Hepatic stellate cell (primary cell): ENCODE measurements around the gene TRAPPC6A.

Experiments used
- DNase-seq: peaks from one replicate; pipeline ENCODE4 v3.0.0; 2011; ENCODE audit warnings: low spot score

Gene TRAPPC6A

DNA sequence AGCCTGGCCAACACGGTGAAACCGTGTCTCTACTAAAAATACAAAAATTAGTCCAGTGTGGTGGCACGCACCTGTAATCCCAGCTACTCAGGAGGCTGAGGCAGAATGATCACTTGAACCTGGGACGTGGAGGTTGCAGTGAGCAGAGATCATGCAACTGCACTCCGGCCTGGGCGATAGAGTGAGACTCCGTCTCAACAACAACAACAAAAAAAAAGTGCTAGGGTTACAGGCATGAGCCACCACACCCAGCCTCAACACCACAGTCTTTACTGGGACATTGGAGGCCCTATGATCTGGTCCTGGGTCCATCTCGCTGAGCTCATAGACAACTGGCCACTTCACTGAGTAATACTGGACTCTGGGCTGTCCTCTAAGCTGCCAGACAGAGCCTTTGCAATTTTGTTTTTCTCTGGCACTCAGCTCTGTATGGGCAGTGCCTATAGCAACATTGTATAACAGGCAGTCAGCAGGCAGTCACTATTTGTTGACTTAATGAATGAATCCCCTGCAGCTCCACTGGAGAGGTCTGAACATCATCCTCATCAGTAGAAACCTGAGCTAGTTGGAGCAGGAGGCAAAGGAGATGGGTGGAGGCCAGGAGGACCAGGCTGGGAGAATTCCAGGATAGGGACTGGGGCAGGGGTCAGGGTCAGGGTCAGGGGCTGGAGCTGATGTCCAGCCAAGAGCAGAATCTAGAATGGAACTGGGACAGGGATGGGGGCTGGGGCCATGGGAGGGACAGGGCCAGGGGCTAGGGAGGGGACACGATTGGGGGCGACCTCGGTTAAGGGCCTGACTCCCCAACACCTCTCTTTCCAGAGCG is 8.7 kb upstream of the TRAPPC6A start:
- DNase-seq = peak; percentile 65

DNA sequence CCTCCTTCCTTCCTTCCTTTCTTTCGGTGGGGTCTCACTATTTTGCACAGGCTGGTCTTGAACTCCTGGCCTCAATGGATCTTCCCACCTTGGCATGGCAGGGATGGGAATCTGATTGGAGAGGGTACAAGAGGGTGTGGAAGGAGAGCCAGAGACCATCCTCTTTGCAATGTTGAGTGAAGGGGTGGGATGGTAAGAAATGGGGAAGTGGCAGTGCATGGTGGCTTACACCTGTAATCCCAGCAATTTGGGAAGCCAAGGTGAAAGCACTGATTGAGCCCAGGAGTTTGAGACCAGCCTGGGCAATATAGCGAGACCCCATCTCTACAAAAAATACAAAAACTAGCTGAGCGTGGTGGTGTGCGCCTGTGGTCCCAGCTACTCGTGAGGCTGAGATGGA is 6.1 kb upstream of the TRAPPC6A start:
- no peak for DNase-seq

DNA sequence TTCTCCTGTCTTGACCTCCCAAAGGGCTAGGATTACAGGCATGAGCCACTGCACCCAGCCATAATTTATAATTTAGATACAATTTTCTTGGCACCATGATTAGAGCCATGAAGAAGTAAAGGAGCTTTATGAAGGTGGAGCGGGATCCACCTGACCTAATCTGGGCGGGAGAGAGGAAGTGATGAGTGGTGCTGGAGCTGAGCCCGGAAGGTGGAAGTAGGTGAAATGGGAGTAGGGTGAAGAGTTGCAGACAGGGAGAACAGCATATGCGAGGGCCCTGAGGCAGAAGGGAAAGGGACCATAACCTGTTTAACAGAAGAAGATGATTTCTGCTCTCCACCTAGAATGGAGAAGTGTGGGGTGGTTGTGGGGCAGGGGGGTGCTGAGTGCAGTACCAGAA is 4.7 kb upstream of the TRAPPC6A start:
- DNase-seq = no peak

DNA sequence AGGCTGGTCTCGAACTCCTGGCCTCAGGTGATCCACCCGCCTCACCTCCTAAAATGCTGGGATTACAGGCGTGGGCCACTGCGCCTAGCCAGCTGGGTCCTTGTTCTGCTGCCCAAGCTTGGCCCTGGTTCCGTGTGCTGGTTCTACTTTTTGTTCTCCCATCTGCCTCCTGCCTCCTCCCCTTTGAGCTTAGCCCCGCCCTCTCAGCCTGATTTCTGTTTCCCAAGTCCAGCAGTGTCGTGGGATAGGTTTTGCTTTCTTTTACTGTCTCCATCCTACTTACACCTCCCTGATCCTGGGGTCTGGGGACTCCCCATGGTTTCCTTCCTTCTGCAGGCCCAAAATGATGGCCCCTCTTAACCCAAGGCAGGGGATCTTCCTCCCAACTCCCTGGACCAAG is 2.9 kb upstream of the TRAPPC6A start:
- no peak for DNase-seq

DNA sequence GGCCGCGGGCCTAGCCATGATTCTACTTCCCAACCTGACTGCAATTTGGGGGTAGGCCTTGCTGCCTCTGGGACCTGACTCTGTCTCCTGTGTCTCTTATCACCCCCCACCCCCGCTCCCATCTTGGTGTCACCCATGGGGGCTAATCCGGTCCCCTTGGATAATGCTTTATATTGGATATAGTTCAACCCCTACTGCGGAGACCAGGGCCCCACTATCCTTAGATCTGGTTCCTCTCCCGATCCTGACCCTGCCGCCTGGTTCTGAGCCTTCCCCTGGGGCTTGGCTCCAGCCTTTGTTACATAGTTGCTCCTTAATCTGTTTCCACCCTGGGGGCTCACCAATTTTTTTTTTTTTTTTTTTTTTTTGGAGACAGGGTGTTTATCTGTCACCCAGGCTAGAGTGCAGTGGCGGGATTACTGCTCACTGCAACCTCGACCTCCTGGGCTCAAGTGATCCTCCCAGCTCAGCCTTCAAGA is 1.9 kb upstream of the TRAPPC6A start:
- no peak for DNase-seq

DNA sequence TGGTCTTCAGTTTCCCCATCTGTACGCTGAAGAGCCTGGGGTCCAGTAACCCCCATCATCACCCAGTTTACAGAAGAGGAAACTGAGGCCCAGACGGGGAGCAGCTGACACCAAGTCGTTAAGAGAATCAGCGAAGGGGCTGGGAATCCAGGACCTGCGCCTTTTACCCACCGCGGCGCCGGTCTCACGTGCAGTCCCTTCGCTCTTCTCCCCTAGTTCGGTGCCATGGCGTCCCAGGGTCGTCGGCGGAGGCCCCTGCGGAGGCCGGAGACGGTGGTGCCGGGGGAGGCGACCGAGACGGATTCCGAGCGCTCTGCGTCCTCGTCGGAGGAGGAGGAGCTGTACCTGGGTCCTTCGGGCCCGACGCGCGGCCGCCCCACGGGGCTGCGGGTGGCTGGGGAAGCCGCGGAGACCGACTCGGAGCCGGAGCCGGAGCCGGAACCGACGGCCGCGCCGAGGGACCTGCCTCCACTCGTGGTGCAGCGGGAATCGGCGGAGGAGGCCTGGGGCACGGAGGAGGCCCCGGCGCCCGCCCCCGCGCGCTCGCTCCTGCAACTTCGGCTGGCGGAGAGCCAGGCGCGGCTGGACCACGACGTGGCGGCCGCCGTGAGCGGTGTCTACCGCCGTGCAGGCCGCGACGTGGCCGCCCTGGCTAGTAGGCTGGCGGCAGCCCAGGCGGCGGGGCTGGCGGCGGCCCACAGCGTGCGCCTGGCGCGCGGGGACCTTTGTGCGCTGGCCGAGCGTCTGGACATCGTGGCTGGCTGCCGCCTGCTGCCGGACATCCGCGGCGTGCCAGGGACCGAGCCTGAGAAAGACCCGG is 1.2 kb upstream of the TRAPPC6A start:
- DNase-seq = no peak

DNA sequence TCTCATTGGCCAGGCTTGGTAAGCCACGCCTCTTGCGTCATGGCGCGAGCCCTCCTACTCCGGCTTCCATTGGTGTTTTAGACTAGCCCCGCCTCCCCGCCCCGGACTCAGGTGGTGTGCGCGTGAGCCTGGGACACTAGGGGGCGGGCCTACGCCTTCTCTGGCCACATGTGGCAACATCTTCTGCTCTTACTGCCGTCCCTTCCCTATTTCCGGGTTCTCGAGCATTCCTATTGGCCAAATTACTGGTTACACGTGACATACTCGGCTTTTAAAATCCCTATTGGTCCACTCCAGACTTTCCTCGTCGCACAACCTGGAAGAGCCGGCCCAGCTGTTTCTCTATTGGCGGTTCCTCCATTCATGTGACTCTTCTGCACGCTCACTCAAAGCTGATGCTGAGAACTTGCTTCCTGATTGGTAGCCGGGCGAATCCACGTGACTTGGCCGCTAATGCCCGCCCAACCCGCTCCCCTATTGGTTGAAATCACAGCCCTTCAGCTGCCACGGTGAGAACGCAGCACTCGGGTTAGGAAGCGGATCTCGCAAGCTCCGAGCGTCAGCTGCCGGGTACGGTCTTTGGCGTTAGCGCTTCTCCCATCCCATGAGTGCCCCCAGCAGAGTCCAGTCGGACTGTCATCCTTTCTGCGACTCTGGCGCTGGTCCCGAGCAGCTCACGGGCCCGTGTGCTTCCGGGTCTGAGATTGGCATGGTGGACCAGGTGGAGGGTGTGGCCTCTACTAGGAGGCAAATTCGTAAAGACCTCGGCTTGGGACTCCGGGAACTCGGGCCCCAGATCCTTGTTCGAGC is 430 bp upstream of the TRAPPC6A start, which contains the start of gene BLOC1S3:
BLOC1S3 (plus strand) TSS at position 523 of the 810 bp plus-strand sequence. CDS start 513 bp downstream, outside the sequence.
- DNase-seq = peak; percentile 99

DNA sequence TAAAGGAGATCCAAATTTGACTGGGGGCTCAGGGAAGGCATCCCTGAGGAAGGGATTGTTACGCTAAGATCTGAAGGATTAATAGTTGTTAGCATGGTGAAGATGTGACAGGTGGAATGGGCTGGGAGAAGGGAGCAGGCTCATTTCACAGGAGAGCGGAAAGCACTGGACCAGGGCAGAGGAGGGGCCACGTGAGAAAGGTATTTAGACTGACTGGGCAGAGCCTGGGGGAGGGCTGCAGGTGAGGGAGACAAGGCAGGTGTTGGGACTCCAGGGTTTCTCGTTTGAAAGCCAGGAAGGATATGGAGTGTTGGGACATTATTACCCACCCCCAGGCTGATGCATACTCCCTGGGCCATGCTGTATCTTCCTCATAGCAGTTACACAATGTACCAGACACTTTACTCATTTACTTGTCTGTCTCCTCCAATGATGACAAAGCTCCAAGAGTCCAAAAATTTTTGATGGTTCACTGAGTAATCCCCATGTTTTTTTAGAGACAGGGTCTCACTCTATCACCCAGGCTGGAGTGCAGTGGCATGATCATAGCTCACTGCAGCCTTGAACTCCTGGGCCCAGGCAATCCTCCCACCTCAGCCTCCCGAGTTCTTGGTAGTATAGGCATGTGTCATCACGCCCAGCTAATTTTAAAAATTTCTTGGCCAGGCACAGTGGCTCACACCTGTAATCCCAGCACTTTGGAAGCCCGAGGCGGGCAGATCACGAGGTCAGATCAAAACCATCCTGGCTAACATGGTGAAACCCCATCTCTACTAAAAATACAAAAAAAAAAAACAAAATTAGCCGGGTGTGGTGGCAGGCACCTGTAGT is 2.3 kb downstream of the TRAPPC6A start:
- no peak for DNase-seq

DNA sequence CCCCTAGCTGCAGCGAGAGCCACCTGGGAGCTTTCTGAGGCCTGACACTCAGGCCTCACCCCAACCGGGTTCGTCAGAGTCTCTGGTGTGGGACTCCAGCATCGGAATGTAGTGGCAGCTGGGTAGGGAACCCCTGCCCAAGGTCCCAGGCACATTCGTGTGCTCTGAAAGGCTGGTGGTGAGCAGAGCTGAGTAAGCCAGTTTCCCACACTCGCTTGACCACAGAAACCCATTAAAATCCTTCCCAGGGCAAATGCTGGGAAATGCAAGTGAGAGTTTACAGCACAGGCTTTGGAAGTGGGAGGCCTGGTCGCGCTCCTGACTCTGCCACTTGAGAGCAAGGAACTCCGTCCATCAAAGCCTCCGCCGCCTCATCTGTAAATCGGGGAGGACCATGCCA is 4.2 kb downstream of the TRAPPC6A start:
- DNase-seq = no peak

DNA sequence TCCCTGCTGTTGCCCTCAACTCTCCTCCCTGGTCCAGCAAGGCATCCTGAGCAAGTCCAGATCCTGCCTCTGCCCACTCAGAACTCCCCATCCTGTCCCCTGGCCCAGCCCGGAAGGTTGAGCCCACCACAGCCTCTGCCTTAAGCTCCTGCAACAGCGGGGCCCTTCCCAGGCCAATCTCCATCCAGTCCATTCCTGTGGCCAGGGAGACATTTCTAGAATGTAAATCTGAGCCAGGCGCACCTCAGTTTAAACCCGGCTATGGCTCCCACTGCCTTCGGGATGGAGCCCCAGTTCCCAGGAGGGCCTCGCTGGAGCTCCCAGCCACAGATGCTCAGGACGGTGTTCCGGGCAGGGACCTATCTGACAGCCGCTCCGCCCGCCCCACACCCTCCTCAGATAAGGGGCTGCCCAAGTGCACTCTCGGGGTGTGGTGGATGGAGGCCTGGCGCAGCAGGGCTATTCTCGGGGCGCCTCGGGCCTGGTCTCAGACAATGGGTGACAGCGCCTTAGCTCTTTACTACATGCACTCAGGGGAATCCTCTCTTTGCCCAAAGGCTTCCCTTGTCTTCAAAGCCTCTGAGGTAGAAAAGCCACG is 5.3 kb downstream of the TRAPPC6A start:
- DNase-seq = no peak

DNA sequence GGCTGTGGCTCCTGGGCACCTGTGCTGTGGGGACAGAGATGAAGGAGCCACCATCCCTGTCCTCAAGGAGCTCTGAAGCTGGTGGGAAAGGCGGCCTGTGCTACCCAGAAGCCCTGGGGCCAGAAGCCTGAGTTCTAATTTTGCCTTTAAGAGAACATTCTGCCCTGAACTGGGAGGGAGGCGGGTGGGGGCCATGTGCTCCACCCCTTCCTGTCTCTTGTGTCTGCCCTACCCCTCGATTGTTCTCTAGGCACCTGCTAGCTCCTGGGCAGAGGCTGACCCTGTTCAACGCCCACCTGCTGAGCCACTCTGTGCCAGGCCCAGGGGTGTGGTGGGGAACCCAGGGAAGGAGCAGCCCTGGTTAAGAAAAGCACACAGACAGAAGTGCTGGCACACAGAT is 5.9 kb downstream of the TRAPPC6A start:
- DNase-seq = no peak

DNA sequence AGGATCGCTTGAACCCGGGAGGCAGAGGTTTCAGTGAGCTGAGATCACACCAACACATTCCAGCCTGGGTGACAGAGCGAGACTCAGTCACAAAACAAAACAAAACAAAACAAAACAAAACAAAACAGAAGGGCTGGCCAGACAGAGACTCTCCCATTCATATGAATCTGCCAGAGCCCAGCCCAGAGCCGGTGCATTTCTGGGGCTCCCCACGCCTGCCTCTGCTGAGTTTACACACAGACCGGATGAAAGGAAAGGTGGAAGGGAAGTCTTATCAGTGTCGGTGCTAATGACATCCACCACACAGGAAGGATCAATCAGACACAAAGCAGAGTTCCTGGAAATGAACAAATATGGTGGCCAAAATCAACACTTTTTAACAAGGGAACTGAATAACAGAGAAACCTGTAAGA is 6.8 kb downstream of the TRAPPC6A start:
- no peak for DNase-seq

DNA sequence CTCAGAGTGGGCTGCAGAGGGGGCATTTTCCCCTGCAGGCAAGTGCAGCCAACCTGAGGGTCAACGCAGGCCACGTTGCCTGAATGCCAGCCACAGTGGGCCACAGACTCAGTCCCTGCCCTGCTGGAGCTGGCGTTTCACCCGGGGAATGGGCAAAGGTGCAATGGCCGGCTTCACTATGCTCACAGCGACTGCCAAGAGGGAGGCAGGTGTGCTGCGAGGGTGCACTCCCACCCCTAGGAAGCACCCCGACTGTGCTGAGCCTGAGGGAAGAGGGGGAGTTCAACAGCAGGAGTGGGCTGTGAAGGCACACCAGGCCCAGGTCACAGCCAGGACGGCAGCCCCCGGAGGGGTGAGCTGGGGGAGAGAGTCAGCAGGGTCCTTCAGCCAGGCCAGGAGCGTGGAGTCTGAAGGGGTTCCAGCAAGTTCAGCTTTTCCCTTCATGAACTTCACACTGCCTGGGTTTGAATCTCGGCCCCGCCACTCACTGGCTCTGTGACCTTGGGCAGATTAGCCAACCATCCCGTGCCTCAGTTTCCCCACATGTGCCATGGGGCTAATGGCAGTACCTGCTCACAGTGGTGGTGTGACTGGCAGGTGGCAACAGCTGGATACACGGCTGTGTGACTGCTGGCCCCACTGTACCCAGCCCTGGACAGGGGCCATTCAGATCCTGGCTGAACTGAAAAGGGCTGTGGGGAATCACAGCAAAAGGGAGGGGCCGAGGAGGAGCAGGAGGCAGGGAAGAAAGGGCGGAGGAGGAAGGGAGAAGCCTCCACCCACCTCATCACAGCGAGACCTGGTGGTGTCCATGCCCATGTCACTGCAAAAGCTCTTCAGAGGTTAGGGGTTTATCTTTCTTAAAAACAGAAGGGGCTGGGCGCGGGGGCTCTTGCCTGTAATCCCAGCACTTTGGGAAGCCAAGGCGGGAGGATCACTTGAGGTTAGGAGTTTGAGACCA is 7.6 kb downstream of the TRAPPC6A start:
- no peak for DNase-seq

DNA sequence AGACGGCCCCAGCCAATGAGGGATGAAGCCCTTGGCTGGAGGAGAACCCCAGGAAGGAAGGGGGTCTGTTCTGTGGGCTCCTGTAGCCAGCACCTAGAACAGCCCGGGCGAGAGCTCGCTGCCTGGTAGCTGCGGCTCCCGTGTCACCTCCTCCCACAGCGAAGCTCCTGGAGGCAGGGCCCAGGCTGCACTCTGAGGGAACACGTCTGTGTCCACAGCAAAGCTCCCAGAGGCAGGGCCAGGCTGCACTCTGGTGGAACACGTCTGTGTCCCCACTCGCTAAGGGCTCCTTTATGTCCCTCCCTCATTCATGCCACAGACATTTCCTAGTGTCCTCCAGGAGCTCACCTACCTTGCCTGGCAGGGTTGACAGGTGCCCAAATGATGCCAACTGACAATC is 8.4 kb downstream of the TRAPPC6A start:
- DNase-seq = no peak

DNA sequence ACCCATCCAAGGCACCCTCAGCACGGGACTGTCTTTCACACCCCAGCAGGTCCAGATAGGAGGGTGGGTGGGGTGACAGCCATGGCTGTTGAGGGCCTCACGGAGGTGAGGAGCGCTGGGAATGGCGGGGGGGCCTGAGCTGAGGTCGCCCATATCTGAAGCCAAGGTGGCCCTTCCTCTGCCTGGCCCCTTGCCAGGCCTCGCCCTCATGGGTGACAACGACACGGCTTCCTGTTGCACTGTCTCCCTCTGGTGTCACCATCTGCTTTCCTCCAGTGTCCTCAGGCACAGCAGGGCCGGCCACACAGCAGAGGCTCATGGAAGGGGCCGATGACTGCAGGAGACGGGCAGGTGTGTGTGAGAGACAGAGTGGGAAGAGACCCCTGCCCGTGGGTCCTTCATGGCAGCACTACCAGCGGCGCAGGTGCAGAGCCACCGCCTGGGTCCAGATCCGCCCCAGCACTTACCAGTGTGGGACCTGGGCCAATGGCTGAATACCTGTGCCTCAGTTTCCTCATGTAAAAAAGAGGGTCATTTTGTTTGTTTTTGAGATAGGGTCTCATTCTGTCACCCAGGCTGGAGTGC is 9.2 kb downstream of the TRAPPC6A start:
- DNase-seq = no peak

DNA sequence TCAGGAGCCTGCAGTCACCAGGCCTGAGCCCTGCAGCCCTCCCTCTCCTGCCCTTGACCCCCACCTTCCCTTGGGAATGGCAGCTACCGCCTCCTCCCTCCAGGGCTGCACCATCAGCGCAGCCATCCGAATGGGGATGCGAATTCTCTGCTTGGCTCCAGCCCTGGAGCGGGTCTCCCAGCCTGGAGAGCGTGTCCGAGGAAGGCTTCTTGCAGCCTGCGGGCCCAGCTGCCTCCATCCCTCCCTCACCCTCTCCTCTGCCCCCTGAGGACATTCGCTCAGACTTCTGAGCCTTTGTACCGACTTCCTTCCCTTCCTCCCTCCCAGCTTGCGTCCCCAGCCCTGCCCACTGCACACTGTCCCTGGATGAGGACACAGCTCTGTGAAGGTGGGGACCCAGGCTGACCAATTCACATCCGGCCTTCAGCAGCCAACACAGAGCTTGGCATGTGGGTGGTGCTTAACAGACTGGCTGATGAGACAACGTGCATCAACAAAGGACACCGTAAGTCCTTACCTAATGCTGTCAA is 11.2 kb downstream of the TRAPPC6A start:
- no peak for DNase-seq

DNA sequence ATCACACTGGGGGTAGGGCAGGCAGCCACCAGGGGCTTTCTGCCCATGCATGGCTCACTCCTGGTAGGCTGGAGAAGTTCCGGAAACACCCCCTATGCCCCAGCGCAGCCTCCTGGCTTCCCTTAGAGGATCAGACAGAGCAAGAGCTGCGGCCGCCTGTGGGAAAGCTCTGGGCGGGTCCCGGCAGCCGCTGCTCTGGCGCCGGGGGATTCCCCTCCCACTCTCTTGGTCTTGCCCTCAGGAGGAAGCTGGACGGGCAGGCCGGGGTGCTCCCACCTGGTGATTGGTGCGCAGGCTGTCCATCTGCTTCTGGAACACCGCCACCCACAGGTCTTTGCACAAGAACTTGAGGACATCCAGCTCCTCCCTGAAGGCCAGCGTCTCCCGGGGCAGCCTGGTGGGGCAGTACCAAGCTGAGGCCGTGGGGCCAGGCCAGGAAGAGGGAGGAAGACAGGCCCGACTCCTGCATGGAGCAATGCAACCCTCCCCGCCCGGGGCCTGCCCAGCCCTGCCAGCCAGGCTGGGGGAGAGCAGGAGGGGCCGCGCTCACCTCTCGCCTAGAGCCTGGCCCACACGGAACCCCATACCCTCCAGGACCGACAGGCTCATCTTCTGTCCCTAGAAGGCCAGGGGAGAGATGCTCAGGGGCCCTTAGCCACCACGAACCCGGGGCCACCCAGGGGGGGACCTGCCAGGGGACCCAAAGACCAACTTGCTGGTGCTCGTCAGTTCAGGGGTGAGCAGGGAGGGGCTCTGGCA is 13.3 kb downstream of the TRAPPC6A start:
- no peak for DNase-seq

DNA sequence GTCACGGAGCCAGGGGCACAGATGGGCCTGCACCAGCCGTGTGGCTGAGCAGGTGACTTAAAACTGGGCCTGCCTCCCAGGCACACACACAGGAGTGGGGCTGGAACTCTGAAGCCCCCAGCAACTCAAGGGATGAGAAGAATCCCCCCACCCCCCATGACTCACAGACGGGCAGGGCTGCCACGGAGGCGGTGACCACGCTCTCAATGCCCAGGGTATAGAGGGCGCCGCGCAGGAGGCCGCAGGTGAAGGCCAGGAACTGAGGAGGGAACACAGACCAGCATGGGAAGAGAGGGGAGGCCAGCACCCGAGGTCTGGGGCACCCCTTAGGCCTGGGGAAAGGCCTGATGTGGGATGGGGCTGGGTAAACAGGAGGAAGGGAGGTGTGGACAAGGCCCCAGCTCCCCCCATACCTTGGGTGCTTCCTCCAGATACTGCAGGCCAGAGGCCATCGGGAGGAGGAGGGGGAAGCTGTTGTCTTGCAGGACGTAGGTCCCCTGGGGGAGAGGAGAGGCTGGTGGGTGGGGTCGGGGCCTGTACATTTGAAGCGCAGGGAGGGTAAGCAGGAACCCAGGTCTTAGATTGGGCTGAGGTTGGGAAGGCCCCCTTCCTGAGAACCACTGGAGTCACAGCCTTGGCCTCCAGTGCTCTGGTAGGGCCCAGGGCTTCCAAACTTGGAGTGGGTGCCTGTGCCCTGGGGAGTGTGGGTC is 14.1 kb downstream of the TRAPPC6A start:
- DNase-seq = no peak
